Neural cell (in vitro differentiated cells): ENCODE measurements around the gene SMIM36. TPM values are rescaled to one million over a fixed set of nuclear protein-coding genes. Genes with fewer than 3 reads are reported as not detected.

ENCODE experiments used
- H2AFZ ChIP-seq: fragments of 200-600, 300-800 bp; sonication (generic), shearing (Covaris generic); 2 replicates; pipeline ENCODE4 v1.6.0; 2014; ENCODE audit warnings: low read depth, mild to moderate bottlenecking, antibody characterized with exemption, low read length, moderate library complexity
- H3F3A ChIP-seq: fragments of 200-600 bp; shearing (Covaris generic); 2 replicates; pipeline ENCODE4 v1.6.1; 2016; ENCODE audit warnings: mild to moderate bottlenecking, moderate library complexity, mixed read lengths, antibody characterized with exemption, low read length; ENCODE audit not compliant: insufficient read depth, poor library complexity, severe bottlenecking
- H3K27ac ChIP-seq: fragments of 200-600, 300-800 bp; sonication (generic), shearing (Covaris generic); 2 replicates; pipeline ENCODE4 v1.5.1; 2014; ENCODE audit warnings: mild to moderate bottlenecking, low read length, moderate library complexity
- H3K27me3 ChIP-seq: fragments of 300-800, 200-600 bp; sonication (generic), shearing (Covaris generic); 2 replicates; pipeline ENCODE4 v1.6.0; 2014; ENCODE audit warnings: mild to moderate bottlenecking, low read depth, low read length, moderate library complexity; ENCODE audit not compliant: insufficient read depth
- H3K36me3 ChIP-seq: fragments of 300-800, 200-600 bp; sonication (generic), shearing (Covaris generic); 2 replicates; pipeline ENCODE4 v1.5.1; 2014; ENCODE audit warnings: mild to moderate bottlenecking, antibody characterized with exemption, low read length, moderate library complexity; ENCODE audit not compliant: insufficient read depth
- H3K4me2 ChIP-seq: fragments of 300-800, 200-600 bp; sonication (generic), shearing (Covaris generic); 2 replicates; pipeline ENCODE4 v1.6.0; 2014; ENCODE audit warnings: mild to moderate bottlenecking, low read length
- H3K4me3 ChIP-seq: fragments of 300-800, 200-600 bp; sonication (generic), shearing (Covaris generic); 2 replicates; pipeline ENCODE4 v1.5.1; 2014; ENCODE audit warnings: mild to moderate bottlenecking, low read length, moderate library complexity
- H3K79me2 ChIP-seq: fragments of 200-600 bp; shearing (Covaris generic); replicated peaks from 2 replicates; pipeline ENCODE4 v1.6.0; 2014; ENCODE audit warnings: mild to moderate bottlenecking, low read length, moderate library complexity; ENCODE audit not compliant: insufficient read depth
- H3K9ac ChIP-seq: fragments of 300-800, 200-600 bp; sonication (generic), shearing (Covaris generic); 2 replicates; pipeline ENCODE4 v1.6.1; 2016; ENCODE audit warnings: mild to moderate bottlenecking, low read length, mixed read lengths
- H3K9me2 ChIP-seq: fragments of 200-600 bp; shearing (Covaris generic); 2 replicates; pipeline ENCODE4 v1.6.1; 2016; ENCODE audit warnings: mild to moderate bottlenecking, low read length, mixed read lengths; ENCODE audit not compliant: insufficient read depth
- H3K9me3 ChIP-seq: fragments of 200-600, 300-800 bp; sonication (generic), shearing (Covaris generic); 2 replicates; pipeline ENCODE4 v1.6.1; 2016; ENCODE audit warnings: mild to moderate bottlenecking, mixed run types, low read length, moderate library complexity, mixed read lengths
- H4K20me1 ChIP-seq: fragments of 200-600 bp; shearing (Covaris generic); 2 replicates; pipeline ENCODE4 v1.6.1; 2016; ENCODE audit warnings: mild to moderate bottlenecking, mixed run types; ENCODE audit not compliant: insufficient read depth
- EP300 ChIP-seq: fragments of 450-650 bp; conservative IDR thresholded peaks from 2 replicates; pipeline ENCODE4 v1.6.1; 2014; ENCODE audit warnings: antibody characterized with exemption, mild to moderate bottlenecking, moderate library complexity; ENCODE audit not compliant: poor library complexity, severe bottlenecking
- EZH2 ChIP-seq: fragments of 200-600, 300-800 bp; shearing (Covaris generic), sonication (generic); IDR thresholded peaks from 2 replicates; pipeline ENCODE4 v1.6.1; 2014; ENCODE audit warnings: antibody characterized with exemption, low read length, borderline replicate concordance, mild to moderate bottlenecking; ENCODE audit not compliant: insufficient read depth, poor library complexity, severe bottlenecking
- RAD21 ChIP-seq: fragments of 450-650 bp; conservative IDR thresholded peaks from 2 replicates; pipeline ENCODE4 v1.6.1; 2014; ENCODE audit warnings: antibody characterized with exemption, mild to moderate bottlenecking, moderate library complexity
- REST ChIP-seq: IDR thresholded peaks from 2 replicates; pipeline ENCODE4 v1.6.1; 2012; ENCODE audit warnings: borderline replicate concordance
- polyA plus RNA-seq: library from polyadenylated mRNA; depleted of rRNA; stranded (reverse); fragments of >200 nt; gene quantifications from 2 replicates; pipeline ENCODE4 v1.2.3, GENCODE V29; 2014

Gene SMIM36
- polyA plus RNA-seq, 1 donor from 2014 or later, result not detected

- Histone ChIP-seq H3K4me2 (no peak overlapping the region), H3K79me2 (peaks cover 8% of the 10 kb centered on the region), H3K9me3 (no peaks in the 10 kb centered on the region), H3F3A (no peaks in the 10 kb centered on the region), H3K27ac (no peak overlapping the region), H3K9me2 (no peaks in the 10 kb centered on the region), H3K27me3 (no peaks in the 10 kb centered on the region), H3K9ac (no peak overlapping the region), H3K36me3 (peaks cover 9% of the 10 kb centered on the region), H3K4me3 (no peak overlapping the region), H4K20me1 (no peaks in the 10 kb centered on the region), H2AFZ (no peak overlapping the region)
- TF ChIP-seq EZH2 (no peak), REST (no peak), EP300 (no peak), RAD21 (no peak)
Observed at GRCh38 chr17:55411463-55411855, 99.8 kb downstream of the SMIM36 start.

- Histone ChIP-seq H2AFZ (no peak overlapping the region), H3K4me3 (no peak overlapping the region), H3K4me2 (no peak overlapping the region), H3K9me3 (no peaks in the 10 kb centered on the region), H3K27ac (no peak overlapping the region), H3K9me2 (no peaks in the 10 kb centered on the region), H3K79me2 (peaks cover 8% of the 10 kb centered on the region), H4K20me1 (no peaks in the 10 kb centered on the region), H3F3A (no peaks in the 10 kb centered on the region), H3K36me3 (peaks cover 9% of the 10 kb centered on the region), H3K9ac (no peak overlapping the region), H3K27me3 (no peaks in the 10 kb centered on the region)
- TF ChIP-seq REST, result no peak
Observed at GRCh38 chr17:55410722-55411462, 100.4 kb downstream of the SMIM36 start.
